GM19240 (cell line): ENCODE data around the gene STK17B.
A peak's percentile ranks its signal among the peaks of the same experiment; 100 is the strongest.
"Not testable (repeated sequence)": the region's sequence is repeated elsewhere in the genome, so short reads cannot be mapped to it uniquely, and the experiment has no call there.

Experiments used
- DNase-seq: peaks from one replicate; pipeline ENCODE4 v3.0.0; 2011; ENCODE audit warnings: low spot score; ENCODE audit not compliant: insufficient read length

STK17B gene

GRCh38 chr2:196171248-196171871 lies at the start of gene STK17B:
Gene STK17B, minus strand, starts transcription at chr2:196171578. Its CDS starts 8,195 bp downstream, at chr2:196163383.
- peak; percentile 48 for DNase-seq

GRCh38 chr2:196220671-196221070 lies 49.3 kb upstream of the STK17B start:
- DNase-seq = no peak

GRCh38 chr2:196219671-196220070 lies 48.3 kb upstream of the STK17B start:
- no peak for DNase-seq

GRCh38 chr2:196218106-196218505 lies 46.7 kb upstream of the STK17B start:
- DNase-seq = no peak

GRCh38 chr2:196217116-196217515 lies 45.7 kb upstream of the STK17B start:
- DNase-seq = no peak

- no peak for DNase-seq
Observed at GRCh38 chr2:196215376-196215775, 44.0 kb upstream of the STK17B start.

GRCh38 chr2:196214156-196214555 lies 42.8 kb upstream of the STK17B start:
- DNase-seq = no peak

GRCh38 chr2:196213252-196213980 lies 42.0 kb upstream of the STK17B start:
- DNase-seq = no peak

- no peak for DNase-seq
Observed at GRCh38 chr2:196208915-196209314, 37.5 kb upstream of the STK17B start.

- DNase-seq = no peak
Observed at GRCh38 chr2:196206804-196207203, 35.4 kb upstream of the STK17B start.

GRCh38 chr2:196205881-196206435 lies 34.6 kb upstream of the STK17B start:
- DNase-seq = no peak

GRCh38 chr2:196205011-196205766 lies 33.8 kb upstream of the STK17B start:
- DNase-seq = no peak

GRCh38 chr2:196201229-196202009 lies 30.0 kb upstream of the STK17B start:
- no peak for DNase-seq

- peak; percentile 29 for DNase-seq
Observed at GRCh38 chr2:196200557-196200956, 29.2 kb upstream of the STK17B start.

- no peak for DNase-seq
Observed at GRCh38 chr2:196195758-196196157, 24.4 kb upstream of the STK17B start.

GRCh38 chr2:196195302-196195701 lies 23.9 kb upstream of the STK17B start:
- no peak for DNase-seq

GRCh38 chr2:196191541-196191940 lies 20.2 kb upstream of the STK17B start:
- DNase-seq = no peak

GRCh38 chr2:196187898-196188458 lies 16.6 kb upstream of the STK17B start:
- DNase-seq = no peak

GRCh38 chr2:196187175-196187700 lies 15.9 kb upstream of the STK17B start:
- DNase-seq = not testable (repeated sequence)

GRCh38 chr2:196186266-196186980 lies 15.0 kb upstream of the STK17B start:
- no peak for DNase-seq
